Thyroid gland (tissue), 4 donors: ENCODE results near the gene WDR37.
"Not testable (repeated sequence)": the region's sequence is repeated elsewhere in the genome, so short reads cannot be mapped to it uniquely, and the experiment has no call there.

Source experiments
- POLR2A ChIP-seq, 2 donors: fragments of 450-650 bp; IDR thresholded peaks; one replicate each; pipeline ENCODE4 v1.6.1; 2017; ENCODE audit warnings: antibody characterized with exemption in 2 of 2, mild to moderate bottlenecking in 2 of 2, moderate library complexity in 1 of 2
- TF ChIP-seq, protein P1 (sequence below), 6 experiments: fragments of 200-600 bp in 3 of 6; fragments of 450-650 bp in 3 of 6; sonication (generic) in 3 of 6; IDR thresholded peaks; one replicate each; pipeline ENCODE4 v1.5.1; 2016 to 2019; ENCODE audit warnings: antibody characterized with exemption in 6 of 6, mild to moderate bottlenecking in 2 of 6, inconsistent platforms in 1 of 6, moderate library complexity in 1 of 6

DNA sequence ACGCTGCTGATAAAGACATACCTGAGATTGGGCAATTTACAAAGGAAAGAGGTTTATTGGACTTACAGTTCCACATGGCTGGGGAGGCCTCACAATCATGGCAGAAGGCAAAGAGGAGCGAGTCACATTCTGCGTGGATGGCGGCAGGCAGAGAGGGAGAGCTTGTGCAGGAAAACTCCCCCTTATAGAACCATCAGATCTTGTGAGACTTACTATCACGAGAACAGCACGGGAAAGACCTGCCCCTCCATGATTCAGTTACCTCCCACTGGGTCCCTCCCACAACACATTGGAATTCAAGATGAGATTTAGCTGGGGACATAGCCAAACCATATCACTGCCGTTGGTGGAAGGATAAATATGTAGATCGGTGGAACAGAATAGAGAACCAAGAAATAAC is 10.5 kb downstream of the WDR37 start:
- not testable (repeated sequence) for TF ChIP-seq POLR2A (IDR thresholded peaks at IDR 0.05)
- TF ChIP-seq, protein P1, sequence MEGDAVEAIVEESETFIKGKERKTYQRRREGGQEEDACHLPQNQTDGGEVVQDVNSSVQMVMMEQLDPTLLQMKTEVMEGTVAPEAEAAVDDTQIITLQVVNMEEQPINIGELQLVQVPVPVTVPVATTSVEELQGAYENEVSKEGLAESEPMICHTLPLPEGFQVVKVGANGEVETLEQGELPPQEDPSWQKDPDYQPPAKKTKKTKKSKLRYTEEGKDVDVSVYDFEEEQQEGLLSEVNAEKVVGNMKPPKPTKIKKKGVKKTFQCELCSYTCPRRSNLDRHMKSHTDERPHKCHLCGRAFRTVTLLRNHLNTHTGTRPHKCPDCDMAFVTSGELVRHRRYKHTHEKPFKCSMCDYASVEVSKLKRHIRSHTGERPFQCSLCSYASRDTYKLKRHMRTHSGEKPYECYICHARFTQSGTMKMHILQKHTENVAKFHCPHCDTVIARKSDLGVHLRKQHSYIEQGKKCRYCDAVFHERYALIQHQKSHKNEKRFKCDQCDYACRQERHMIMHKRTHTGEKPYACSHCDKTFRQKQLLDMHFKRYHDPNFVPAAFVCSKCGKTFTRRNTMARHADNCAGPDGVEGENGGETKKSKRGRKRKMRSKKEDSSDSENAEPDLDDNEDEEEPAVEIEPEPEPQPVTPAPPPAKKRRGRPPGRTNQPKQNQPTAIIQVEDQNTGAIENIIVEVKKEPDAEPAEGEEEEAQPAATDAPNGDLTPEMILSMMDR (IDR thresholded peaks at IDR 0.05), result not testable (repeated sequence)
